ENCODE data around the gene ZNF396. TPM values are rescaled to one million over a fixed set of nuclear protein-coding genes. Genes with fewer than 3 reads are reported as not detected.
A peak's percentile ranks its signal among the peaks of the same experiment; 100 is the strongest.

Gene ZNF396
- polyA plus RNA-seq, 1 experiment = 1.1 TPM

- TF ChIP-seq, protein P1, sequence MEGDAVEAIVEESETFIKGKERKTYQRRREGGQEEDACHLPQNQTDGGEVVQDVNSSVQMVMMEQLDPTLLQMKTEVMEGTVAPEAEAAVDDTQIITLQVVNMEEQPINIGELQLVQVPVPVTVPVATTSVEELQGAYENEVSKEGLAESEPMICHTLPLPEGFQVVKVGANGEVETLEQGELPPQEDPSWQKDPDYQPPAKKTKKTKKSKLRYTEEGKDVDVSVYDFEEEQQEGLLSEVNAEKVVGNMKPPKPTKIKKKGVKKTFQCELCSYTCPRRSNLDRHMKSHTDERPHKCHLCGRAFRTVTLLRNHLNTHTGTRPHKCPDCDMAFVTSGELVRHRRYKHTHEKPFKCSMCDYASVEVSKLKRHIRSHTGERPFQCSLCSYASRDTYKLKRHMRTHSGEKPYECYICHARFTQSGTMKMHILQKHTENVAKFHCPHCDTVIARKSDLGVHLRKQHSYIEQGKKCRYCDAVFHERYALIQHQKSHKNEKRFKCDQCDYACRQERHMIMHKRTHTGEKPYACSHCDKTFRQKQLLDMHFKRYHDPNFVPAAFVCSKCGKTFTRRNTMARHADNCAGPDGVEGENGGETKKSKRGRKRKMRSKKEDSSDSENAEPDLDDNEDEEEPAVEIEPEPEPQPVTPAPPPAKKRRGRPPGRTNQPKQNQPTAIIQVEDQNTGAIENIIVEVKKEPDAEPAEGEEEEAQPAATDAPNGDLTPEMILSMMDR (IDR thresholded peaks at IDR 0.05; ENCODE audit: low read depth, low read length) = no peak
- DNase-seq (ENCODE audit: low read depth, low spot score) = no peak
- POLR2A ChIA-PET = no interaction called here
- CTCF ChIA-PET = interaction anchor here (0.9 to 3.5 kb wide), 3 partner anchors 24 to 395 kb away, joined by 4 to 13 read pairs (median 5); no protein-coding TSS in a partner anchor
- no peak overlapping the region for H3K27ac ChIP-seq (ENCODE audit: low read depth, low read length)
- H3K9me3 ChIP-seq (ENCODE audit: control insufficient read depth, insufficient read depth, low read length) = no peaks in the 10 kb centered on the region
- H3K4me3 ChIP-seq (ENCODE audit: low read depth, low read length) = no peak overlapping the region
- H3K27me3 ChIP-seq (ENCODE audit: control insufficient read depth, insufficient read depth, low read length) = no peaks in the 10 kb centered on the region
Measured at GRCh38 chr18:35362531-35362930, 14.6 kb downstream of the ZNF396 start.

DNA sequence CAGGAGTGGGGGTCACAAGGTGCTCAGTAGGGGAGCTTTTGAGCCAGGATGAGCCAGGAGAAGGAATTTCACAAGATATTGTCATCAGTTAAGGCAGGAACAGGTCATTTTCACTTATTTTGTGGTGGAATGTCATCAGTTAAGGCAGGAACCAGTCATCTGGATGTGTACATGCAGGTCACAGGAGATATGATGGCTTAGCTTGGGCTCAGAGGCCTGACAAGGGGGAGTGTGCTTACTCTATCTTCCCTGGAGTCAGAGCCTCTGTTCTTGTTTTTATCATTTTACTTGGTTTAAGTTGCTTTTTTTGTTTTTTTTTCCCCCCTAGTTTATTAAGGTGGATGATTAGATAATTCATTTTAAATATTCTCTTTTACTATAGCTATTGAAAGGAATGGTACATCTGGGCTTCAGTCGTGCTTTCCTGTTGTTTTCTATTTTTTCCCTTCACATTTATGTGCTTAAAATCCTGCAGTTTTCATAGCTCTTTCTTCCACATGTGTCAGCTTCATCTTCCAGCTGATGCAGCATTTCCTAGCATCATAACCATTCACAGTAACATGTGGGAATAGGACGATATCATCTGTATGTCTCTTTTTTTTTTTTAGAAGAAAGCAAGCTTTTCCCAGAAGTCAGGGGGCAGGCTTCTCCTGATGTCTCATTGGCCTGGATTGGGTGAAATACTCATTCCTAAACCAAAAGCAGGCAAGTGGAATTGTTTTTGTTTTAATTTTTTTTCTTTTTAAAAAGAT, 15.4 kb downstream of the ZNF396 start:
- CTCF ChIA-PET = interaction anchor here (0.7 to 3.5 kb wide), 4 partner anchors 25 to 624 kb away, joined by 4 to 13 read pairs (median 4); no protein-coding TSS in a partner anchor

GRCh38 chr18:35355140-35355618, 22.0 kb downstream of the ZNF396 start:
- DNase-seq (ENCODE audit: low read depth, low spot score) = peak; percentile 71
- POLR2A ChIA-PET = no interaction called here
- H3K27ac ChIP-seq (ENCODE audit: low read depth, low read length) = no peak overlapping the region
- H3K4me3 ChIP-seq (ENCODE audit: low read depth, low read length) = peak overlapping the region; percentile 15; the same call in 1 of the 2 replicates
- CTCF ChIA-PET = interaction anchor here (0.5 to 2.4 kb wide), 26 partner anchors 9 to 349 kb away, joined by 3 to 46 read pairs (median 4); partner anchors contain the start of genes ZNF24 and ZNF397
- H3K27me3 ChIP-seq (ENCODE audit: control insufficient read depth, insufficient read depth, low read length) = no peaks in the 10 kb centered on the region
- TF ChIP-seq, protein P1 (IDR thresholded peaks at IDR 0.05; ENCODE audit: low read depth, low read length) = peak; percentile 81
- H3K9me3 ChIP-seq (ENCODE audit: control insufficient read depth, insufficient read depth, low read length) = peaks cover 9% of the 10 kb centered on the region

More for the DNA sequence above, 15.4 kb downstream of the ZNF396 start:
- POLR2A ChIA-PET = no interaction called here
- no peaks in the 10 kb centered on the region for H3K9me3 ChIP-seq (ENCODE audit: control insufficient read depth, insufficient read depth, low read length)
- no peak overlapping the region for H3K27ac ChIP-seq (ENCODE audit: low read depth, low read length)
- no peak overlapping the region for H3K4me3 ChIP-seq (ENCODE audit: low read depth, low read length)
- no peaks in the 10 kb centered on the region for H3K27me3 ChIP-seq (ENCODE audit: control insufficient read depth, insufficient read depth, low read length)
- DNase-seq (ENCODE audit: low read depth, low spot score) = no peak
- TF ChIP-seq, protein P1 (IDR thresholded peaks at IDR 0.05; ENCODE audit: low read depth, low read length) = no peak

DNA sequence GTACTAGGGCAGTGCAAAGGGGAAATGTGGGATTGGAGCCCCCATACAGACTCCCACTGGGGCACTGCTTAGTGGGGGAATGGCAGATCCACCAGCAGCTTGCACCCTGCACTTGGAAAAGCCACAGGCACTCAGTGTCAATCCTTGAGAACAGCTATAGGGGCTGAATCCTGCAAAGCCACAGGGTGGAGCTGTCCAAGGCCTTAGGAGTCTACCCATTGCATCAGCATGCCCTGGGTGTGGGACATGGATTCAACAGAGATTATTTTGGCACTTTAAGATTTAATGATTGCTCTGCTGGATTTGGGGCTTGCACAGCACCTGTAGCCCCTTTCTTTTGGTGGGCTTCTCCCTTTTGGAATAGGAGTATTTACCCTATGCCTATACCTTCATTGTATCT, 24.4 kb downstream of the ZNF396 start:
- TF ChIP-seq, protein P1 (IDR thresholded peaks at IDR 0.05; ENCODE audit: low read depth, low read length) = no peak
- POLR2A ChIA-PET = no interaction called here
- Histone ChIP-seq H3K4me3 (ENCODE audit: low read depth, low read length) (no peak overlapping the region), H3K27ac (ENCODE audit: low read depth, low read length) (no peak overlapping the region), H3K27me3 (ENCODE audit: control insufficient read depth, insufficient read depth, low read length) (no peaks in the 10 kb centered on the region), H3K9me3 (ENCODE audit: control insufficient read depth, insufficient read depth, low read length) (peaks cover 9% of the 10 kb centered on the region)
- DNase-seq (ENCODE audit: low read depth, low spot score) = no peak
- CTCF ChIA-PET = no interaction called here

- no peak for DNase-seq (ENCODE audit: low read depth, low spot score)
- POLR2A ChIA-PET = no interaction called here
- no peak overlapping the region for H3K27ac ChIP-seq (ENCODE audit: low read depth, low read length)
- TF ChIP-seq, protein P1 (IDR thresholded peaks at IDR 0.05; ENCODE audit: low read depth, low read length) = no peak
- H3K4me3 ChIP-seq (ENCODE audit: low read depth, low read length) = no peak overlapping the region
- H3K9me3 ChIP-seq (ENCODE audit: control insufficient read depth, insufficient read depth, low read length) = peaks cover 9% of the 10 kb centered on the region
- CTCF ChIA-PET = no interaction called here
- no peaks in the 10 kb centered on the region for H3K27me3 ChIP-seq (ENCODE audit: control insufficient read depth, insufficient read depth, low read length)
Measured at GRCh38 chr18:35352283-35352682, 24.9 kb downstream of the ZNF396 start.
